GM19238 (cell line): ENCODE results near the gene LRRC36.

Experiments
- DNase-seq: peaks from one replicate; pipeline ENCODE4 v3.0.0; 2011; ENCODE audit warnings: low spot score; ENCODE audit not compliant: insufficient read length

The LRRC36 gene

GRCh38 chr16:67423015-67423414 lies 96.4 kb downstream of the LRRC36 start:
- no peak for DNase-seq

DNA sequence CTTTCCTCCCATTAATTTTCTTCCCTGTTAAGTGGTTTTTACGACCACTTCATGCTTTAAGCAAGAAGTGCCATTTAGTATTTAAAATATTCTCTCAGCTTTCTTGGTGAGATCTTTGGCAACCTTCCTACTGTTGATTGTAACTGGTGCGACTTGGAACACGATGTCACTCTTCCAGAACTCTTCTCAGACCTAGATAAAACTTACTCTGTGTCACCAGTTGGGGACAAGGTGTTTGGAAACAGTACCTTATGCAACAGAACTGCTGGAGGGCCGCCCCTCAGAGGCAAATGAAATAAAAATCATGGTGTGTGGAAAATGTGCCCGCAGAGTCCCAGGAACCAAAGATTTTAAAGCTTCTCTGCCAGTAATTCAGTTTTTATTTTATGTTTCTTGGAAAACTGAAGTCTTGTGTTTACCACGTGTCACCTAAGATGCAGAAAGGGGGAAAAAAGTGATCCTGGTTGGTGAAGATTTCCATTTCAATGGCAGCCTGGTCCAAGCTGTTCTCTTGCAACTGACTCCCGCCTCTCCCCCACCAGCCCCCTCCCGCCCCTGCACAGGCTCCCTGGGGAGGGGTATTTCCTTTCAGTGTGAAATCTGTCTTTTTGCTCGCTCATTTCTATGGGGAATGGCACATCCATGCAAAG lies 97.1 kb downstream of the LRRC36 start:
- no peak for DNase-seq

DNA sequence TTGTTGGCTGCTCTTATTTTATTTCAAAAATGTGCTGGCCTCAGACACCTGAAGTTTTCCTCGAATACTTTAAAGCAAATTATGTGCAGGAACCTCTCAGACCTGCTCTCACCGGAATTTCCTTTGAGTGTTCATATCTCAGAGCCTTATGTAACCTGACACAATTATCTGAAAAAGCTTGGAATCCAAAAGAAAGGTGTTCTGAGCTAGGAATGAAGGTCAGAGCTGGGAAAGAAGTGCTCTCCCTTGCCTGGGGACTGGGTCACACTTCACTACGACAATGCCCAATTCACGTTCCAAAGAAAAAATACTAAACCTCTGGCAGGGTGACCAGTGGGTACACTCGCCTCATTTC lies 97.6 kb downstream of the LRRC36 start:
- no peak for DNase-seq

- DNase-seq: no peak
Observed at GRCh38 chr16:67425061-67425460, 98.4 kb downstream of the LRRC36 start.

DNA sequence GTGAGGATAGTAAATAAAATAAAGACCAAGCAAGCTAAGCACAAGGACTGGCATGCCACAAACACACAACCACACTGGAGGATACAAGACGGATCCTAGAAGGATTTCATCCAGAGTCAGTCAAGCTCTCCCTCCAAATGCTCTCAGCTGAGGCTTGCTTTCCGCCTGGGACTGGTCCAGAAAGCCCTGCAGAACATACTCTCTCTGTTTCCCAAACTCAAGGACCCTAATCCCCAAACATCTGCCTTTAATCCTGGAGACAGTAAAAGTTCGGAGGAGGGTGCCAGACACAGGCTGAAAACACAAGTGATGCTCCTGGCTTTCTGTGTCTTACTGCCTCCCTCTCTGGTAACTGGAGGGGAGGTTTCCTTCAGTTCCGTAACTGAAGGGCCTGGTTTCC lies 99.0 kb downstream of the LRRC36 start:
- no peak for DNase-seq

DNA sequence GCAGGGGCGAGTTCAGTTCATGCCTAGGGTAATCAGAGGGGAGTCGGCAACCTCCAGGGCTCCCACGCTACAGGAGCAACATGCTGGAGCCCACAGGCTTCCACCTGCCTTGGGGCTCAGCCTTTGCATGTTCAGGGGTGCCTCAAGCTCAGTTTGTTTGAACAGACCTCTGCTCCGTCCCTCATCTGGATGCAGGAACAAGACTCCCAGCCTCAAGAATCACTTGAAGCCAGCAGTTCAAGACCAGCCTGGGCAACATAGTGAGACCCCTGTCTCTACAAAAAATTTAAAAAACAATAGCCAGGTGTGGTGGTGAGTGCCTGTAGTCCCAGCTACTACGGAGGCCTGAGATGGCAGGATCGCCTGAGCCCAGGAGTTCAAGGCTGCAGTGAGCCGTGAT lies 99.4 kb downstream of the LRRC36 start:
- no peak for DNase-seq

DNA sequence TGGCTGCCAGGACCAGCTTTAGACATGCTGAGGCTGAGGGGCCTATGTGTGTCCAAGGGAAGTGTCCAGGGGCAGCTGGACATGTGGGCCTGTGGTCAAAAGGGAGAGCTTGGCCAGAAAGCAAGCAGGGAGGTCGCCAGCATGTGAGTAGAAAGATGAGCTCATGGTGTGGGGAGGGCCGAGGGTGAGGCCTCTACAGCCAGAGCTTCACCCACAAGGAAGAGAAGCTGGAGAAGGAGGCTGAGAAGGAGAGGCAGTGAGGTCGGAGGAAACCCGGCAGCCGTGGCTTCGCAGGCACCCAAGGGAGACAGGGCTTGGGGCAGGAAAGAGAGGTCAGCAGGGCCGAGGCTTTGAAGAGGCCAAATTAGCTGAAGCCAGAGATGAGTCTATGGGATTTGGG lies 100.3 kb downstream of the LRRC36 start:
- DNase-seq: no peak

GRCh38 chr16:67428146-67428731 lies 101.6 kb downstream of the LRRC36 start:
- peak; percentile 69 for DNase-seq

DNA sequence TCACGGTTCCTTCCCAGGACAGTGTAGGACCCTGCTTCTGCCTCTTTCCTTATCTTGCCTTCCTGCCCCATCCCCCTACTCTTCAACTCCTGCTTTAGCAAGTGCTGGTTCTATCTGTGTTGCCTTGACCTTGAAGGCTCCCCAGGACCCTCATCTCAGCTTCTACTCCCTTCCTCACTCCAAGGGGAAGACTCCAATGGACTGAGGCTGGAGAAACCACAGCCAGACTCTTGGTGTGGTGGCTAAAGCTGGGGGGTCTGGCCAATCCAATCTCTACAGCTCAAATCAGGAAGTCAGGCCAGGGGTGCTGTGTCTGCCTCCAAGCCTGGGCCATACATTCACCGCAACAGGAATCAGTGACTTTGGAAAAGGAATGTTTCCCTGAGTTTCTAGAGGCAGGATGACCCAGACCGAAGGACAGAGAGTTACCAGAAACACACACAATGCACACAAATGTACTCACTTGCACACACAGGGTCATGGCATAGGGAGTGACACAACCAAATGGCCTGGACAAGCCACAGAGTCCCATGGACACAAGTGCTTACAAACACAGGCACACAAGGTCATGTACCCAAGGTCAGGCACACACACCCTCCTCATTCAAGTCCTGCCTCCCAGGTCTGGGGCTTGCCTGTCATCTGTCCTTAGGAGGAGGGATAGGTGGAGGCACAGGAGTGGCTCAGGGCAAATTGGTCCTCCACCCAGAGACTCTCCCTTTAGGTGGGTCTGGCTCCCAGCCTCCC lies 102.6 kb downstream of the LRRC36 start:
- DNase-seq: no peak

DNA sequence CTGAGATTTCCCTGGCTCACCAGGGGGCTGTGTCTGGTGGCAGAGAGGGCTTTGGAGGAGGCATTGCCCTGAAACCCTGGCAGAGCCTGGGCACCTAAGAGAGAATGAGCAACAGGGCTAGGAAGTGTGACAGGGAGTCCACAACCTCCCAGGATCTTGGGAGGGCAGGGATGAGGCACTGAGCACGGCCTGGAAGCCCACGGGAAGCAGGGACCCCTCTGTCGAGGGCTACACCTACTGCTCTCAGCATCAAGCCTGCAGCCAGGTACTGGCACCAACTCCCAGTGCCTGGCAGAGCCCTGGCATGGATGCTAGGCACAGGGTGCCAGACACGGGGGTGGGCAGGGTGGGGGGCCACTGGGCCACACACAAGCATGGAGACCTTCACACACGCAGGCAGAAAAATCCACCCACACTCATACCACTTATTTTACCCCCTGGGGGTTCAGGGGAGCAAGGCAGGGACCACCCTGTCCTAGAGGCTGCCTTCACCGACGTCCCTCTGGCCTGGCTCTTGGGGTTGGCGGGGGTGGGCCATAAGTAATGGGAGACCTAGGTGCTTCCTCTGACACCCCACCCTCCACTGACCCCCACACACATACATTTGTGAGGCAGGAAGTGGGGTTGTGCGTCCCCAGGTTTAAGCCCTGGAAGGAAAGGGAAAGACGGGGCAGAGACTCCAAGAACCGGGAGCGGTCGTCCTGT lies 103.3 kb downstream of the LRRC36 start:
- no peak for DNase-seq

- no peak for DNase-seq
Observed at GRCh38 chr16:67430504-67430976, 103.9 kb downstream of the LRRC36 start.

DNA sequence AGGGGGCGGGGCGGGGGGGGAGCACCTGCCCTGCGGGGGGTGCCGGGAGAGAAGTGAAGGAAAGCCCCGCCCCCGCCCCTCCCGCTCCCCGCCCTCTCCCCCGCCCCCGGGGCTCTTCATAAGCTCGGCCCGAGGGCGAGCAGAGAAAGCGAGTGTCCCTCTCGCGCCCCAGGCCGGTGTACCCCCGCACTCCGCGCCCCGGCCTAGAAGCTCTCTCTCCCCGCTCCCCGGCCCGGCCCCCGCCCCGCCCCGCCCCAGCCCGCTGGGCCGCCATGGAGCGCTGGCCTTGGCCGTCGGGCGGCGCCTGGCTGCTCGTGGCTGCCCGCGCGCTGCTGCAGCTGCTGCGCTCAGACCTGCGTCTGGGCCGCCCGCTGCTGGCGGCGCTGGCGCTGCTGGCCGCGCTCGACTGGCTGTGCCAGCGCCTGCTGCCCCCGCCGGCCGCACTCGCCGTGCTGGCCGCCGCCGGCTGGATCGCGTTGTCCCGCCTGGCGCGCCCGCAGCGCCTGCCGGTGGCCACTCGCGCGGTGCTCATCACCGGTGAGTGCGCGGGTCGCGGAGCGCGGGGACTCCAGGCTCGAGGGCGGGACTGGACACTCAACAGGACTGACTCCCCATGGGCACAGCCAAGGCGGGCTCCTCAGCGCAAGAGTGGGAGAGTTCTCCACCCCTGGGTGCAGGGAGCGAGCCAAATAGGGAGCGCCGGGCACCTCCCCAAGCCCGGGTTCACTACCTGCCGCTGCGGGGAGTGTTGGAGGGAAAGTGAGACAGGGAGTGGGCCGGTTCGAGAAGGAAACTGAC lies 104.6 kb downstream of the LRRC36 start, which contains the start of gene HSD11B2:
Gene HSD11B2 (plus strand): TSS at position 145 of the 798 bp plus-strand sequence. CDS start 128 bp downstream, at position 273.
- DNase-seq: no peak

GRCh38 chr16:67431775-67432505 lies 105.3 kb downstream of the LRRC36 start:
- DNase-seq: no peak

DNA sequence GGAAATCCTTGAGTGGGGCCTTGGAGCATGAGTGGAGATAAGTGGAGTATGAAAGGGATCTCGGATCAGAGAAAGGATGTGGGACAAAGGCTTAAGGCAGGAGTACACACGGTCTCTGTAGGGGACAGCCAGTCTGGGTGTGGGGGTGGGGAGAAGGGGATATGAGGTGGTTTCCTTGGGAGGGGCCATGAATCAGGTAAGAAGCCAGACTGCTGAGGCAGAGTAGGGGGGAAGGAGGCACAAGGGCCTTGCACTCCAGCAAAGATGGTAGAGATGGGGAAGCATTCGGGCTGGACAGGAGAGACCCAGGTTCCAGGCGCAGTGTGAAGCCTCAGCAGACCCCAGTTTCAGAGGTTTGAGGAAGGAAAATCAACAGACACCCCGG lies 105.9 kb downstream of the LRRC36 start:
- no peak for DNase-seq

- no peak for DNase-seq
Observed at GRCh38 chr16:67433131-67433719, 106.6 kb downstream of the LRRC36 start.
